Nephron progenitor cell (in vitro differentiated cells): Measurements from ENCODE around the gene SPARC.
A peak's percentile ranks its signal among the peaks of the same experiment; 100 is the strongest.
"Not testable (repeated sequence)": the region's sequence is repeated elsewhere in the genome, so short reads cannot be mapped to it uniquely, and the experiment has no call there.

Experiments used
- DNase-seq: peaks from one replicate; pipeline ENCODE4 v3.0.0; 2021
- H3K27ac Mint-ChIP-seq: 2 replicates; pipeline ENCODE4 v1.8.0; 2021; ENCODE audit warnings: mild to moderate bottlenecking, moderate library complexity, mixed read lengths
- H3K27me3 Mint-ChIP-seq: 2 replicates; pipeline ENCODE4 v1.8.0; 2021; ENCODE audit warnings: mild to moderate bottlenecking, low read depth, mixed read lengths; ENCODE audit not compliant: poor library complexity
- H3K36me3 Mint-ChIP-seq: 2 replicates; pipeline ENCODE4 v1.8.0; 2021; ENCODE audit warnings: low read depth, mixed read lengths
- H3K4me1 Mint-ChIP-seq: 2 replicates; pipeline ENCODE4 v1.8.0; 2021; ENCODE audit warnings: mixed read lengths
- H3K4me3 Mint-ChIP-seq: 2 replicates; pipeline ENCODE4 v1.8.0; 2021; ENCODE audit warnings: mild to moderate bottlenecking, moderate library complexity, mixed read lengths
- H3K9me3 Mint-ChIP-seq: 2 replicates; pipeline ENCODE4 v1.8.0; 2021; ENCODE audit warnings: mild to moderate bottlenecking, moderate library complexity, mixed read lengths
- TF ChIP-seq, protein P1 (sequence below): fragments of 200-600 bp; sonication (generic); IDR thresholded peaks from 2 replicates; pipeline ENCODE4 v1.5.0; 2021; ENCODE audit warnings: antibody characterized with exemption

Gene SPARC

DNA sequence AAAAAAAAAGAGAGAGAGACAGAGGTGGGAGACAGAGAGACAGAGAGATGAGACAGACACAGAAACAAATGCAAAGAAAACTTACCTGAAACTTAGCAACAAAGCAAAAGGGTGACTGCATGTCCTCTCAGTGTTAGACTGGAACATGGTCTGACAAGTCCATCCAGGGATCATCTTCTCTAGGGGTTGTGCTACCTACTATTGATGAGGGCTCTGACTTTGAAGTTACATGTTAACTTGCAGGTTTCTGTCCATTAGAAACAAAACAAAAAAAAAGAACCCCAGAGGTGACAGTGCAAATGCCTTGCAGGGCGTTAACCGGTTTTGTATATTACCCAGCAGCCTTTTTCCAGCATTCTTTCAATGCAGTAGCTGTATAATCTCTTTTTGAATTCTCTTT is 13.6 kb upstream of the SPARC start:
- no peak overlapping the region for H3K4me3 Mint-ChIP-seq
- no peaks in the 10 kb centered on the region for H3K36me3 Mint-ChIP-seq
- TF ChIP-seq, protein P1, sequence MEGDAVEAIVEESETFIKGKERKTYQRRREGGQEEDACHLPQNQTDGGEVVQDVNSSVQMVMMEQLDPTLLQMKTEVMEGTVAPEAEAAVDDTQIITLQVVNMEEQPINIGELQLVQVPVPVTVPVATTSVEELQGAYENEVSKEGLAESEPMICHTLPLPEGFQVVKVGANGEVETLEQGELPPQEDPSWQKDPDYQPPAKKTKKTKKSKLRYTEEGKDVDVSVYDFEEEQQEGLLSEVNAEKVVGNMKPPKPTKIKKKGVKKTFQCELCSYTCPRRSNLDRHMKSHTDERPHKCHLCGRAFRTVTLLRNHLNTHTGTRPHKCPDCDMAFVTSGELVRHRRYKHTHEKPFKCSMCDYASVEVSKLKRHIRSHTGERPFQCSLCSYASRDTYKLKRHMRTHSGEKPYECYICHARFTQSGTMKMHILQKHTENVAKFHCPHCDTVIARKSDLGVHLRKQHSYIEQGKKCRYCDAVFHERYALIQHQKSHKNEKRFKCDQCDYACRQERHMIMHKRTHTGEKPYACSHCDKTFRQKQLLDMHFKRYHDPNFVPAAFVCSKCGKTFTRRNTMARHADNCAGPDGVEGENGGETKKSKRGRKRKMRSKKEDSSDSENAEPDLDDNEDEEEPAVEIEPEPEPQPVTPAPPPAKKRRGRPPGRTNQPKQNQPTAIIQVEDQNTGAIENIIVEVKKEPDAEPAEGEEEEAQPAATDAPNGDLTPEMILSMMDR: no peak
- DNase-seq: no peak
- H3K4me1 Mint-ChIP-seq: peaks cover 63% of the 10 kb centered on the region
- H3K27me3 Mint-ChIP-seq: peaks cover 5% of the 10 kb centered on the region
- H3K27ac Mint-ChIP-seq: no peak overlapping the region
- H3K9me3 Mint-ChIP-seq: no peaks in the 10 kb centered on the region

DNA sequence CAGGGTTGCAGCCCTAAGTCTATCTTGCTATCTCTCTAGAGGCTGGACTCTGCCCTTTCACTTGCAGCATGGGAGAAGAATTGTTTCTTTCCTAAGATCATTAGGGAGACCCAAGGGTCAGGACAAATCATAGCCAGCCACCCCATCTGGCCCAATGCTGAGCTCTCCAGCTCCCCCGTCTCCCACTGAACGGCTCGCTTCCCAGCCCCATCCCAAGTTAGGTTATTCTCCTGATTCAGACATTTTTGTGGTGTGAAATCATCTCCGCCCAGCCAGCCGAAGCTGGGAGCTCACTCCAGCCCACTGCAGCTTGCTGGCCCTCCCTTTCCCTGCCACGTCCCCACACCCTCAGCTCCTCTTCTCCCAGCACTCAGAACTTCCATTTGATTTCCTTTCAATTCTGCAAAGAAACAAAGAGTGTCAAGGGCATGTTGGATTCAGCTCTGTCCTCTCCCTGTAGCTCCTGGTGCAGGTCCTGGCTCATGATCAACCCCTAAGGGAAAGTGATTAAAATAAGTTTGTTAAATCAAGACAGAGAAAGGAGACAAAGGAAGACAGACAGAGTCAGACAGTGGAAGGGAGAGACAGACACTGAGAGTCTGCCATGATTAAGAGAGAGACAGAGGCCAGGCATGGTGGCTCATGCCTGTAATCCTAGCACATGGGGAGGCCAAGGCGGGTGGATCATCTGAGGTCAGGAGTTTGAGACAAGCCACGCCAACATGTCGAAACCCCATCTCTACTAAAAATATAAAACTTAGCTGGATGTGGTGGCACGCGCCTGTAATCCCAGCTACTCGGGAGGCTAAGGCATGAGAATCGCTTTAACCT is 12.6 kb upstream of the SPARC start:
- TF ChIP-seq, protein P1: no peak
- Mint-ChIP-seq H3K27ac (peak overlapping the region; percentile 99), H3K36me3 (no peaks in the 10 kb centered on the region)

DNA sequence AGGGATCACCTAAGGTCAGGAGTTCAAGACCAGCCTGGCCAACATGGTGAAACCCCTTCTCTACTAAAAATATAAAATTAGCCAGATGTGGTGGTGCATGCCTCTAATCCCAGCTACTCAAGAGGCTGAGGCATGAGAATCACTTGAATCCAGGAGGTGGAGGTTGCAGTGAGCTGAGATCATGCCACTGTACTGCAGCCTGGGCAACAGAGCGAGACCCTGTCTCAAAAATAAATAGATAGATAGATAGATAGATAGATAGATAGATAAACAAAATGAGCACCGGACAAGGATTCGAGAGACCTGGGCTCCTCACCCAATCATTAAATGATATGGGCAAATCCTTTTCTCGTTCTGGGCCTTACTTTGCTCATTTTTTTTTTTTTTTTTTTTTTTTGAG is 11.4 kb upstream of the SPARC start:
- not testable (repeated sequence) for H3K36me3 Mint-ChIP-seq, H3K27ac Mint-ChIP-seq, H3K27me3 Mint-ChIP-seq, DNase-seq, H3K9me3 Mint-ChIP-seq, H3K4me3 Mint-ChIP-seq
- peaks cover 75% of the 10 kb centered on the region for H3K4me1 Mint-ChIP-seq

More for the DNA sequence above, 12.6 kb upstream of the SPARC start:
- Mint-ChIP-seq H3K4me1 (peaks cover 69% of the 10 kb centered on the region), H3K4me3 (peak overlapping the region; percentile 33), H3K9me3 (no peaks in the 10 kb centered on the region), H3K27me3 (peaks cover 6% of the 10 kb centered on the region)
- peak; percentile 38 for DNase-seq

DNA sequence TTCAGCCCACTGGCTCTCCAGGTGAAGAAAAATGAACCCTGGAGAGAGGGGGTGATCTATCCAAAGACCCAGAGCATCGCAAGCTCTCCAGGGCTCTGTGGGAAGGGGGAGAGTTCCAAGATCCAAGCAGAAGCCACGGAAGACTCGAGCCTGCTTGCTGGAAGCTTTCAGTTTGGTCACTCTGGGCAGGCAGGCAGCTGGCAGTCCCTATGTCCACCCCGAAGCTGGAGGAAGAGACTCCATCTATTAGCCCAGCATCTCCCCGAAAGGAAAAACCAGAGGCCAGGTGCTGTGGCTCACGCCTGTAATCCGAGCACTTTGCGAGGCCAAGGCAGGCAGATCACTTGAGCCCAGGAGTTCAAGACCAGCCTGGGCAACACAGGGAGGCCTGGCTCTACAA is 10.7 kb upstream of the SPARC start:
- peaks cover 77% of the 10 kb centered on the region for H3K4me1 Mint-ChIP-seq
- no peaks in the 10 kb centered on the region for H3K9me3 Mint-ChIP-seq
- H3K4me3 Mint-ChIP-seq: no peak overlapping the region
- TF ChIP-seq, protein P1: no peak
- peaks cover 10% of the 10 kb centered on the region for H3K27me3 Mint-ChIP-seq
- peak overlapping the region; percentile 83 for H3K27ac Mint-ChIP-seq
- no peak for DNase-seq
- no peaks in the 10 kb centered on the region for H3K36me3 Mint-ChIP-seq

DNA sequence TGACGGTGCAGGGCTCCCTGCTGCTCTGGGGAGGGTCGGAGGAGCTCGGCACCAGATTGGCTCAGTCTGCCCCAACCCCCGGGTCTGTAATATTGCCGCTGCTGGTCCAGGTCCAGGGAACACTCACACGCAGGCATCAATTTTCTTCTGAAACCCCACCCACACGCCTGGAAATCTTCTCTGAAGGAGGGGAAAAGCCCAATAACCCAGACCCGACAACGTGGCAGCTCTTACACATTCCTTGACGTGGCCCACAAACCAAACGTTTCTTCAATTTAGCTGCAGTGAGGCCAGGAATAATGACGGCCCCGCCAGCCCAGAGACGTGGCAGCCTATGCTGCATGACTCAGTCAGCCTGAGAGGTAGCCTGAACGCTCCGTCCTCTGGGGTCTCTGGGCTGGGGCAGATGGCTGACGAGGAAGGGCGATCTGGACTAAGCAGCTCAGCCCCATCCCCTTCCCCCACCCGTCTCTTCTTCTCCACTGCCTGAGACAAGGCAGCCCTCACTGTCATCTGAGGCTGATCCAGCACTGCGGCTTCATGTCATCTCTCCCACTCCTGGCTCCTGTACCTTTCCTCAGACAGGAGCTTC is 9.9 kb upstream of the SPARC start:
- Mint-ChIP-seq H3K27ac (peak overlapping the region; percentile 91), H3K36me3 (no peaks in the 10 kb centered on the region), H3K4me1 (peaks cover 83% of the 10 kb centered on the region), H3K4me3 (peak overlapping the region; percentile 59), H3K27me3 (peaks cover 10% of the 10 kb centered on the region), H3K9me3 (no peaks in the 10 kb centered on the region)
- peak; percentile 47 for DNase-seq
- TF ChIP-seq, protein P1: no peak

DNA sequence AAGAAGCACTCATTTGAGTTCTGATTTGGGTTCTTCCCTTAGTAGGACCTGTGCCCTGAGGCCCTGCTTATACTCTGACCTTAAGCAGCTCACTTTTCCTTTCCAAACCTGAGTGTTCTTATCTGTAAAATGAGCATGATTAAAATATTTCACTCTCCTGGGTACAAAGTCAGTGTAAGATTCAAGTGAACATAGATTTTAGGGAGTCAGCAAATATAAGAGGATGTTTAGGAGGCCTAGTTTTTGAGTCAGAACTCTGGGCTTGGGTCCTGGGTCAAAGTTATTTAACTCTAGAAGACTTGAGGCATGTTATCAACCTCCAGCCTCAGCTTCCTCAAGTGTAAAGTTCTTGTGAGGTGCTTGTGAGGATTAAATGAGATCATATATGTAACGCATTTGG is 8.7 kb upstream of the SPARC start:
- H3K9me3 Mint-ChIP-seq: no peaks in the 10 kb centered on the region
- peaks cover 79% of the 10 kb centered on the region for H3K4me1 Mint-ChIP-seq
- peaks cover 10% of the 10 kb centered on the region for H3K27me3 Mint-ChIP-seq
- no peak overlapping the region for H3K27ac Mint-ChIP-seq
- H3K36me3 Mint-ChIP-seq: no peaks in the 10 kb centered on the region
- no peak for DNase-seq
- TF ChIP-seq, protein P1: no peak
- no peak overlapping the region for H3K4me3 Mint-ChIP-seq
